ENCODE data around the gene TEX26.

TEX26 gene

GRCh38 chr13:30976025-30976424 lies 43.6 kb downstream of the TEX26 start:
- no peak for DNase-seq (ENCODE audit: low read depth)

- DNase-seq (ENCODE audit: low read depth) = no peak
Observed at GRCh38 chr13:30978981-30979956, 46.8 kb downstream of the TEX26 start.

- DNase-seq (ENCODE audit: low read depth) = no peak
Observed at GRCh38 chr13:30982506-30982905, 50.0 kb downstream of the TEX26 start.

- DNase-seq (ENCODE audit: low read depth) = no peak
Observed at GRCh38 chr13:30982906-30983305, 50.5 kb downstream of the TEX26 start.

GRCh38 chr13:30983431-30983830 lies 51.0 kb downstream of the TEX26 start:
- no peak for DNase-seq (ENCODE audit: low read depth)

- no peak for DNase-seq (ENCODE audit: low read depth)
Observed at GRCh38 chr13:30984620-30985019, 52.2 kb downstream of the TEX26 start.

GRCh38 chr13:30985637-30986205 lies 53.3 kb downstream of the TEX26 start:
- no peak for DNase-seq (ENCODE audit: low read depth)

- DNase-seq (ENCODE audit: low read depth) = no peak
Observed at GRCh38 chr13:30991184-30991583, 58.7 kb downstream of the TEX26 start.

- DNase-seq (ENCODE audit: low read depth) = no peak
Observed at GRCh38 chr13:30991922-30992321, 59.5 kb downstream of the TEX26 start.

- no peak for DNase-seq (ENCODE audit: low read depth)
Observed at GRCh38 chr13:30995331-30995730, 62.9 kb downstream of the TEX26 start.

GRCh38 chr13:30997697-30998096 lies 65.2 kb downstream of the TEX26 start:
- no peak for DNase-seq (ENCODE audit: low read depth)

- DNase-seq (ENCODE audit: low read depth) = no peak
Observed at GRCh38 chr13:30998136-30999088, 66.0 kb downstream of the TEX26 start.

- no peak for DNase-seq (ENCODE audit: low read depth)
Observed at GRCh38 chr13:31000889-31001288, 68.4 kb downstream of the TEX26 start.

GRCh38 chr13:31001647-31002046 lies 69.2 kb downstream of the TEX26 start:
- no peak for DNase-seq (ENCODE audit: low read depth)

GRCh38 chr13:31005066-31005465 lies 72.6 kb downstream of the TEX26 start:
- DNase-seq (ENCODE audit: low read depth) = no peak

- DNase-seq (ENCODE audit: low read depth) = no peak
Observed at GRCh38 chr13:31007417-31007816, 75.0 kb downstream of the TEX26 start.

- DNase-seq (ENCODE audit: low read depth) = no peak
Observed at GRCh38 chr13:31008400-31009115, 76.1 kb downstream of the TEX26 start.

GRCh38 chr13:31009166-31009565 lies 76.7 kb downstream of the TEX26 start:
- DNase-seq (ENCODE audit: low read depth) = no peak

GRCh38 chr13:31010296-31010695 lies 77.8 kb downstream of the TEX26 start:
- no peak for DNase-seq (ENCODE audit: low read depth)

GRCh38 chr13:31011193-31011860 lies 78.9 kb downstream of the TEX26 start:
- DNase-seq (ENCODE audit: low read depth) = no peak
